ENCODE data around the gene KCNT1. TPM values are rescaled to one million over a fixed set of nuclear protein-coding genes. Genes with fewer than 3 reads are reported as not detected.

KCNT1 gene
- total RNA-seq, 1 experiment from 2014 or later: 0.17 TPM

DNA sequence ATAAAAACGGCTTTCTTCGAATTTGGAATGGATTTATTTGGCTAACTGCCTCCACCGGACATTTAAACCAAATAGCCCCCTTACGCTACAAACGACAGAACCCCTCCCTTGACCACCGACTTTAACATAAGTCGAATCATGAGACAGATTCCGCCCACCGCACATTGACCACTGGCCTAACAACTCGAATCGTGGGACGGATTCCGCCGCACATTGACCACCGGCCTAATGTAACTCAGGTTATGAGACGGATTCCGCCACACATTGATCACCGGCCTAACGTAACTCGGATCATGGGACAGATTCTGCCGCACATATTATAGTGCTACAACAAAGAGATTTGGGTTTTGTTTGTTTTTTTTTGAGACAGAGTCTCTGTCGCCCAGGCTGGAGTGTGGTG is 41.6 kb upstream of the KCNT1 start:
- no TSS peak for BruUV-seq (replicated peaks)
- no peak overlapping the region for H3K27ac ChIP-seq (ENCODE audit: low read depth, low read length)
- no peaks in the 10 kb centered on the region for H3K4me1 ChIP-seq (ENCODE audit: control insufficient read depth in 1 of 2, insufficient read depth in 2 of 2, low read length in 2 of 2)
- H3K4me3 ChIP-seq (replicated peaks in 1 of 2; ENCODE audit: low read depth in 1 of 2, low read length in 2 of 2): no peak overlapping the region
- POLR2A ChIA-PET: no interaction called here
- no peaks in the 10 kb centered on the region for H3K9me2 ChIP-seq (ENCODE audit: insufficient read depth)
- peaks cover 3% of the 10 kb centered on the region; the same call in 1 of the 2 replicates for H3K27me3 ChIP-seq (ENCODE audit: insufficient read depth, low read length)
- no peak overlapping the region for H2AFZ ChIP-seq (ENCODE audit: low read depth, low read length, poor library complexity, severe bottlenecking)
- H4K20me1 ChIP-seq (ENCODE audit: insufficient read depth): no peaks in the 10 kb centered on the region
- DNase-seq (ENCODE audit: low read depth, low spot score) (no peak), ATAC-seq (no peak)
- CTCF ChIA-PET: no interaction called here
- intact Hi-C loops (cut with micrococcal nuclease): no loop called here
- no peaks in the 10 kb centered on the region for H3K9me3 ChIP-seq (ENCODE audit: control insufficient read depth in 1 of 2, insufficient read depth in 1 of 2, low read depth in 1 of 2, low read length in 2 of 2)
- H3K36me3 ChIP-seq (ENCODE audit: control insufficient read depth in 1 of 2, insufficient read depth in 2 of 2, low read length in 2 of 2): no peaks in the 10 kb centered on the region
- no peaks in the 10 kb centered on the region for H3K79me2 ChIP-seq (ENCODE audit: insufficient read depth, low read length)
- H3K4me2 ChIP-seq (ENCODE audit: low read length): no peak overlapping the region
- no peak overlapping the region for H3K9ac ChIP-seq (ENCODE audit: low read length)
- RAD21 ChIA-PET (ENCODE audit: low non-redundant PET in 1 of 2, low total read pairs in 2 of 2, uncharacterized antibody in 2 of 2, unreplicated experiment in 2 of 2): no interaction called here
- TF ChIP-seq YY1 (IDR thresholded peaks at IDR 0.05; ENCODE audit: extremely low read depth, insufficient replicate concordance, low read depth, low read length): no peak
- no peak for TF ChIP-seq FOSL1 (IDR thresholded peaks at IDR 0.05; ENCODE audit: low read depth)
- TF ChIP-seq ZNF274 (IDR thresholded peaks at IDR 0.05; ENCODE audit: low read depth, low read length): no peak
- TF ChIP-seq, protein P1, sequence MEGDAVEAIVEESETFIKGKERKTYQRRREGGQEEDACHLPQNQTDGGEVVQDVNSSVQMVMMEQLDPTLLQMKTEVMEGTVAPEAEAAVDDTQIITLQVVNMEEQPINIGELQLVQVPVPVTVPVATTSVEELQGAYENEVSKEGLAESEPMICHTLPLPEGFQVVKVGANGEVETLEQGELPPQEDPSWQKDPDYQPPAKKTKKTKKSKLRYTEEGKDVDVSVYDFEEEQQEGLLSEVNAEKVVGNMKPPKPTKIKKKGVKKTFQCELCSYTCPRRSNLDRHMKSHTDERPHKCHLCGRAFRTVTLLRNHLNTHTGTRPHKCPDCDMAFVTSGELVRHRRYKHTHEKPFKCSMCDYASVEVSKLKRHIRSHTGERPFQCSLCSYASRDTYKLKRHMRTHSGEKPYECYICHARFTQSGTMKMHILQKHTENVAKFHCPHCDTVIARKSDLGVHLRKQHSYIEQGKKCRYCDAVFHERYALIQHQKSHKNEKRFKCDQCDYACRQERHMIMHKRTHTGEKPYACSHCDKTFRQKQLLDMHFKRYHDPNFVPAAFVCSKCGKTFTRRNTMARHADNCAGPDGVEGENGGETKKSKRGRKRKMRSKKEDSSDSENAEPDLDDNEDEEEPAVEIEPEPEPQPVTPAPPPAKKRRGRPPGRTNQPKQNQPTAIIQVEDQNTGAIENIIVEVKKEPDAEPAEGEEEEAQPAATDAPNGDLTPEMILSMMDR (IDR thresholded peaks at IDR 0.05 in 2 of 3, conservative IDR thresholded peaks at IDR 0.05 in 1 of 3; ENCODE audit: borderline replicate concordance in 1 of 3, insufficient read depth in 1 of 3, low read depth in 2 of 3, low read length in 2 of 3): no peak
- no peak for TF ChIP-seq SP1 (IDR thresholded peaks at IDR 0.05; ENCODE audit: low read depth)
- no peak for TF ChIP-seq POLR2A (IDR thresholded peaks at IDR 0.05; ENCODE audit: borderline replicate concordance, extremely low read depth, insufficient read depth, insufficient read length)
- TF ChIP-seq CEBPB (IDR thresholded peaks at IDR 0.05; ENCODE audit: low read depth): no peak
- TF ChIP-seq MAX (IDR thresholded peaks at IDR 0.05): no peak

All from HCT116 (cell line).